NT2/D1 (cell line): ENCODE measurements around the gene BACH2.

ENCODE experiments used
- SUZ12 ChIP-seq: IDR thresholded peaks from 2 replicates; pipeline ENCODE4 v1.6.1; 2011; ENCODE audit not compliant: insufficient read length, insufficient read depth; ENCODE audit errors: extremely low read depth
- YY1 ChIP-seq: IDR thresholded peaks from 2 replicates; pipeline ENCODE4 v1.6.1; 2011; ENCODE audit not compliant: insufficient read length, insufficient read depth
- ZNF274 ChIP-seq: IDR thresholded peaks from 2 replicates; pipeline ENCODE4 v1.6.1; 2011; ENCODE audit warnings: mild to moderate bottlenecking, low read depth, low read length

GRCh38 chr6:90297115-90297866, 648 bp upstream of the BACH2 start:
- TF ChIP-seq YY1 (no peak), ZNF274 (no peak), SUZ12 (no peak)
